DOHH2 (cell line): ENCODE measurements around the gene MAP4K3.

Experiments
- EZH2phosphoT487 ChIP-seq: fragments of 200-600 bp; sonication (generic); IDR thresholded peaks from 2 replicates; pipeline ENCODE4 v1.6.1; 2017; ENCODE audit warnings: borderline replicate concordance, mild to moderate bottlenecking, antibody characterized with exemption, low read length, moderate library complexity, mixed read lengths
- TF ChIP-seq, protein P1 (sequence below): fragments of 200-600 bp; sonication (generic); IDR thresholded peaks from one replicate; pipeline ENCODE4 v1.5.1; 2014; ENCODE audit warnings: antibody characterized with exemption, mild to moderate bottlenecking, low read depth, low read length; ENCODE audit not compliant: poor library complexity, severe bottlenecking

DNA sequence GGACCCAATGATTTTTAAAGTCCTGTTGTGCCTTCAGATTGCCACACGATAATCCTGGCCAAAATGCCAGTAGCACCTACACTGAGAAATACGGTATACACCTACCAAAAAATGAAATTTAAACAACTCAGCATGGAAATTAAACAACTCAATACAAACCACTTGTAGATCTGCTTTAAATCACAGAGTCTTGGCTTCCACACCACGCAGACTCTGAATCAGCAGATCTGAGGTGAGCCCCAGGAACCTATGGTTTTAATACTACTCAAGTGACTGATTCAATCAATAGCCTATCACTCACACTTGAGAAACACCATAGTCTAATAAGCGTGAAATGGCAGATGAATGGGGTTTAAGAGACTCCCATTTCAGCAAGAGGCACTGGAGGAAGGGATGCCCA lies 46.9 kb downstream of the MAP4K3 start:
- TF ChIP-seq, protein P1, sequence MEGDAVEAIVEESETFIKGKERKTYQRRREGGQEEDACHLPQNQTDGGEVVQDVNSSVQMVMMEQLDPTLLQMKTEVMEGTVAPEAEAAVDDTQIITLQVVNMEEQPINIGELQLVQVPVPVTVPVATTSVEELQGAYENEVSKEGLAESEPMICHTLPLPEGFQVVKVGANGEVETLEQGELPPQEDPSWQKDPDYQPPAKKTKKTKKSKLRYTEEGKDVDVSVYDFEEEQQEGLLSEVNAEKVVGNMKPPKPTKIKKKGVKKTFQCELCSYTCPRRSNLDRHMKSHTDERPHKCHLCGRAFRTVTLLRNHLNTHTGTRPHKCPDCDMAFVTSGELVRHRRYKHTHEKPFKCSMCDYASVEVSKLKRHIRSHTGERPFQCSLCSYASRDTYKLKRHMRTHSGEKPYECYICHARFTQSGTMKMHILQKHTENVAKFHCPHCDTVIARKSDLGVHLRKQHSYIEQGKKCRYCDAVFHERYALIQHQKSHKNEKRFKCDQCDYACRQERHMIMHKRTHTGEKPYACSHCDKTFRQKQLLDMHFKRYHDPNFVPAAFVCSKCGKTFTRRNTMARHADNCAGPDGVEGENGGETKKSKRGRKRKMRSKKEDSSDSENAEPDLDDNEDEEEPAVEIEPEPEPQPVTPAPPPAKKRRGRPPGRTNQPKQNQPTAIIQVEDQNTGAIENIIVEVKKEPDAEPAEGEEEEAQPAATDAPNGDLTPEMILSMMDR: no peak
- TF ChIP-seq EZH2phosphoT487: no peak
